ENCODE results near the gene LIPC.

LIPC gene

DNA sequence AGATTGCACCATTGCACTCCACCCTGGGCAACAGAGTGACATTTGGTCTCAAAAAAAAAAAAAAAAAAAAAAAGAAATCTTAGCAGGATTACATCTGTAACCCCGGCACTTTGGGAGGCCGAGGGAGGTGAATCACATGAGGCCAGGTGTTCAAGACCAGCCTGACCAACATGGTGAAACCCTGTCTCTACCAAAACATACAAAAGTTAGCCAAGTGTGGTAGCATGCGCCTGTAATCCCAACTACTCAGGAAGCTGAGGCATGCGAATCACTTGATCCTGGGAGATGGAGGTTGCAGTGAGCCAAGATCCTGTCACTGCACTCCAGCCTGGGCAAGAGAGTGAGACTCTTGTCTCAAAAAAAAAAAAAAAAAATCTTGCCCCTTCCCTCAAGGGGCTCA, 40.4 kb downstream of the LIPC start:
- H3K9ac ChIP-seq (ENCODE audit: low read length) = no peak overlapping the region
- no peaks in the 10 kb centered on the region for H3K9me2 ChIP-seq (replicated peaks; ENCODE audit: insufficient read depth, low read length)
- H3K4me2 ChIP-seq (ENCODE audit: low read depth, low read length) = no peak overlapping the region
- H3K79me2 ChIP-seq (ENCODE audit: low read length) = no peaks in the 10 kb centered on the region
- TF ChIP-seq EZH2phosphoT487 (IDR thresholded peaks at IDR 0.05; ENCODE audit: low read length) = no peak
- TF ChIP-seq CTCF (IDR thresholded peaks at IDR 0.05; ENCODE audit: low read length) = no peak
- TF ChIP-seq EZH2 (optimal IDR thresholded peaks at IDR 0.05; ENCODE audit: low read depth, low read length) = no peak
- H3K4me1 ChIP-seq (ENCODE audit: low read length) = peaks cover 22% of the 10 kb centered on the region
- no peaks in the 10 kb centered on the region for H3K9me3 ChIP-seq (replicated peaks; ENCODE audit: insufficient read depth, low read length)
- no peak overlapping the region for H3K27ac ChIP-seq (ENCODE audit: low read length)
- DNase-seq = no peak
- H4K20me1 ChIP-seq (ENCODE audit: insufficient read depth, low read length) = no peaks in the 10 kb centered on the region
- no peak overlapping the region for H2AFZ ChIP-seq (ENCODE audit: low read length)
- no peaks in the 10 kb centered on the region for H3K36me3 ChIP-seq (replicated peaks; ENCODE audit: insufficient read depth, low read length)
- no peaks in the 10 kb centered on the region for H3F3A ChIP-seq (ENCODE audit: insufficient read depth, low read length)
- H3K27me3 ChIP-seq (replicated peaks; ENCODE audit: insufficient read depth, low read length) = no peaks in the 10 kb centered on the region
- H3K4me3 ChIP-seq (ENCODE audit: low read length) = no peak overlapping the region

- H3K4me2 ChIP-seq (ENCODE audit: low read depth, low read length) = peak overlapping the region; percentile 36
- peaks cover 22% of the 10 kb centered on the region for H3K4me1 ChIP-seq (ENCODE audit: low read length)
Observed at GRCh38 chr15:58472821-58473581, 41.2 kb downstream of the LIPC start.

GRCh38 chr15:58473724-58474123, 41.9 kb downstream of the LIPC start:
- DNase-seq = no peak

More at GRCh38 chr15:58472821-58473581, 41.2 kb downstream of the LIPC start:
- H3K79me2 ChIP-seq (ENCODE audit: low read length) = no peaks in the 10 kb centered on the region
- no peaks in the 10 kb centered on the region for H3K36me3 ChIP-seq (replicated peaks; ENCODE audit: insufficient read depth, low read length)
- peak overlapping the region; percentile 33; the same call in 1 of the 2 replicates for H3K27ac ChIP-seq (ENCODE audit: low read length)
- H3K4me3 ChIP-seq (ENCODE audit: low read length) = no peak overlapping the region
- no peaks in the 10 kb centered on the region for H3F3A ChIP-seq (ENCODE audit: insufficient read depth, low read length)
- no peak overlapping the region for H3K9ac ChIP-seq (ENCODE audit: low read length)
- peak overlapping the region; percentile 47 for H2AFZ ChIP-seq (ENCODE audit: low read length)
- H4K20me1 ChIP-seq (ENCODE audit: insufficient read depth, low read length) = no peaks in the 10 kb centered on the region
- no peaks in the 10 kb centered on the region for H3K9me2 ChIP-seq (replicated peaks; ENCODE audit: insufficient read depth, low read length)
- no peak for TF ChIP-seq EZH2phosphoT487 (IDR thresholded peaks at IDR 0.05; ENCODE audit: low read length)
- no peak for TF ChIP-seq EZH2 (optimal IDR thresholded peaks at IDR 0.05; ENCODE audit: low read depth, low read length)
- no peak for TF ChIP-seq CTCF (IDR thresholded peaks at IDR 0.05; ENCODE audit: low read length)
- peak; percentile 25 for DNase-seq
- no peaks in the 10 kb centered on the region for H3K9me3 ChIP-seq (replicated peaks; ENCODE audit: insufficient read depth, low read length)
- H3K27me3 ChIP-seq (replicated peaks; ENCODE audit: insufficient read depth, low read length) = no peaks in the 10 kb centered on the region

More at GRCh38 chr15:58473724-58474123, 41.9 kb downstream of the LIPC start:
- Histone ChIP-seq H3K27me3 (replicated peaks; ENCODE audit: insufficient read depth, low read length) (no peaks in the 10 kb centered on the region), H3K36me3 (replicated peaks; ENCODE audit: insufficient read depth, low read length) (no peaks in the 10 kb centered on the region), H3K9me3 (replicated peaks; ENCODE audit: insufficient read depth, low read length) (no peaks in the 10 kb centered on the region), H3K4me2 (ENCODE audit: low read depth, low read length) (peak overlapping the region; percentile 36; the same call in 1 of the 2 replicates), H3K4me1 (ENCODE audit: low read length) (peaks cover 22% of the 10 kb centered on the region), H3K79me2 (ENCODE audit: low read length) (no peaks in the 10 kb centered on the region), H3K9me2 (replicated peaks; ENCODE audit: insufficient read depth, low read length) (no peaks in the 10 kb centered on the region), H4K20me1 (ENCODE audit: insufficient read depth, low read length) (no peaks in the 10 kb centered on the region), H3K9ac (ENCODE audit: low read length) (no peak overlapping the region), H2AFZ (ENCODE audit: low read length) (no peak overlapping the region), H3F3A (ENCODE audit: insufficient read depth, low read length) (no peaks in the 10 kb centered on the region), H3K27ac (ENCODE audit: low read length) (no peak overlapping the region), H3K4me3 (ENCODE audit: low read length) (no peak overlapping the region)
- TF ChIP-seq EZH2phosphoT487 (IDR thresholded peaks at IDR 0.05; ENCODE audit: low read length) = no peak
- TF ChIP-seq CTCF (IDR thresholded peaks at IDR 0.05; ENCODE audit: low read length) = no peak
- no peak for TF ChIP-seq EZH2 (optimal IDR thresholded peaks at IDR 0.05; ENCODE audit: low read depth, low read length)
